Uterus (tissue), 2 donors: ENCODE measurements around the gene FLNA.

Experiments used
- POLR2A ChIP-seq, 2 donors: fragments of 450-650 bp; IDR thresholded peaks; one replicate each; pipeline ENCODE4 v1.6.1; 2016; ENCODE audit warnings: antibody characterized with exemption in 2 of 2, mild to moderate bottlenecking in 1 of 2, moderate library complexity in 1 of 2
- TF ChIP-seq, protein P1 (sequence below), 4 experiments: fragments of 200-600 bp in 2 of 4; fragments of 450-650 bp in 2 of 4; sonication (generic) in 2 of 4; IDR thresholded peaks; one replicate each; pipeline ENCODE4 v1.5.1; 2016 to 2019; ENCODE audit warnings: antibody characterized with exemption in 4 of 4, mild to moderate bottlenecking in 2 of 4, moderate library complexity in 1 of 4

DNA sequence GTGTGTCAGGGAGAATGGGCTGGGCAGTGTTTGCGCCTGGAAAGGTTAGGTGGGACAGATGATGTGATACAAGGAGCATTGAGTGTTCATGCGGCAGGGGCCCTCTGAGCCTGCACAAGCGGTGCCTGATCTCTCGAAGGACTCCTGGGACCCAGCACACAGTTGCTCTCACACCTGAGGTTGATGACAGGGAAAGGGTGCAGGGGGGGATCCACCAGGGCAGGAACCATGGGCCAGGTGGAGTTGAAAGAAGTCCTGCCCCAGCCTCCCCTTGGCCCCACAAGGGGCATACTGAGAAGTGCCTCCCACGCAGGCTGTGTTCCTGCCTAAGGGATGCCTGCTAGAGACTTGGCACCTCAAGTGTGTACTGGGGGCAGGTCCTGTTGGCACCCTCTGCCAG is 45.8 kb downstream of the FLNA start:
- TF ChIP-seq, protein P1, sequence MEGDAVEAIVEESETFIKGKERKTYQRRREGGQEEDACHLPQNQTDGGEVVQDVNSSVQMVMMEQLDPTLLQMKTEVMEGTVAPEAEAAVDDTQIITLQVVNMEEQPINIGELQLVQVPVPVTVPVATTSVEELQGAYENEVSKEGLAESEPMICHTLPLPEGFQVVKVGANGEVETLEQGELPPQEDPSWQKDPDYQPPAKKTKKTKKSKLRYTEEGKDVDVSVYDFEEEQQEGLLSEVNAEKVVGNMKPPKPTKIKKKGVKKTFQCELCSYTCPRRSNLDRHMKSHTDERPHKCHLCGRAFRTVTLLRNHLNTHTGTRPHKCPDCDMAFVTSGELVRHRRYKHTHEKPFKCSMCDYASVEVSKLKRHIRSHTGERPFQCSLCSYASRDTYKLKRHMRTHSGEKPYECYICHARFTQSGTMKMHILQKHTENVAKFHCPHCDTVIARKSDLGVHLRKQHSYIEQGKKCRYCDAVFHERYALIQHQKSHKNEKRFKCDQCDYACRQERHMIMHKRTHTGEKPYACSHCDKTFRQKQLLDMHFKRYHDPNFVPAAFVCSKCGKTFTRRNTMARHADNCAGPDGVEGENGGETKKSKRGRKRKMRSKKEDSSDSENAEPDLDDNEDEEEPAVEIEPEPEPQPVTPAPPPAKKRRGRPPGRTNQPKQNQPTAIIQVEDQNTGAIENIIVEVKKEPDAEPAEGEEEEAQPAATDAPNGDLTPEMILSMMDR (IDR thresholded peaks at IDR 0.05) = no peak
- TF ChIP-seq POLR2A (IDR thresholded peaks at IDR 0.05) = no peak
